Kidney (tissue), 14 donors: Measurements from ENCODE around the gene TNIP1. TPM values are rescaled to one million over a fixed set of nuclear protein-coding genes. Genes with fewer than 3 reads are reported as not detected.

ENCODE experiments used
- DNase-seq, 5 donors: peaks; one replicate each; pipeline ENCODE4 v3.0.0-alpha.2; 2013 to 2020
- FAIRE-seq: peaks from 2 replicates; lab custom pipeline; 2012; peaks lifted over from hg19 to GRCh38; lab: Jason Lieb, UNC
- H3K27ac ChIP-seq, 2 donors: one replicate each; pipeline ENCODE4 v1.7.0; 2013; ENCODE audit warnings: low read depth in 2 of 2, low read length in 2 of 2, inconsistent platforms in 1 of 2
- H3K27me3 ChIP-seq: one replicate; pipeline ENCODE4 v1.7.1; 2013; ENCODE audit warnings: low read length, inconsistent platforms; ENCODE audit not compliant: control insufficient read depth, insufficient read depth
- H3K36me3 ChIP-seq, 3 donors: one replicate each; pipeline versions ENCODE4 v1.7.0 to v1.7.1; 2013; ENCODE audit warnings: low read length in 3 of 3, control low read depth in 1 of 3, inconsistent platforms in 1 of 3; ENCODE audit not compliant: insufficient read depth in 3 of 3, control insufficient read depth in 2 of 3
- H3K4me1 ChIP-seq, 3 donors: one replicate each; pipeline versions ENCODE4 v1.7.0 to v1.7.1; 2013; ENCODE audit warnings: low read length in 3 of 3, inconsistent platforms in 1 of 3, low read depth in 1 of 3; ENCODE audit not compliant: control insufficient read depth in 2 of 3, insufficient read depth in 2 of 3
- H3K4me3 ChIP-seq, 3 donors: one replicate each; pipeline versions ENCODE4 v1.7.0 to v1.8.1; 2013; ENCODE audit warnings: low read length in 3 of 3, control low read depth in 1 of 3, inconsistent platforms in 1 of 3
- H3K9ac ChIP-seq, 3 donors: one replicate each; pipeline versions ENCODE4 v1.7.0 to v1.7.1; 2013; ENCODE audit warnings: low read length in 3 of 3, control low read depth in 1 of 3, inconsistent platforms in 1 of 3
- H3K9me3 ChIP-seq, 3 donors: one replicate each; pipeline versions ENCODE4 v1.7.0 to v1.7.1; 2013; ENCODE audit warnings: low read length in 3 of 3, control low read depth in 1 of 3, inconsistent platforms in 1 of 3; ENCODE audit not compliant: control insufficient read depth in 2 of 3, insufficient read depth in 1 of 3
- CTCF ChIP-seq: IDR thresholded peaks from 3 replicates; pipeline ENCODE4 v1.5.1; 2012; ENCODE audit warnings: mild to moderate bottlenecking, moderate library complexity, borderline replicate concordance; ENCODE audit not compliant: insufficient read depth; ENCODE audit errors: extremely low read depth
- intact Hi-C: fragments of 100-400 bp; cut with DNase I; formaldehyde crosslinking; loops from one replicate; pipeline ENCODE4 v1.11.1; 2022
- polyA plus RNA-seq: library from polyadenylated mRNA; stranded (reverse); fragments of 350-450 nt; fragmentation: Illumina TruSeq; extraction: RNeasy Lipid Tissue Mini Kit (QIAGEN cat#74804); gene quantifications from one replicate; pipeline ENCODE4 v1.2.3, GENCODE V29; 2014; ENCODE audit warnings: low read depth, low replicate concordance; ENCODE audit not compliant: insufficient read depth
- total RNA-seq: library from RNA; stranded (reverse); fragmentation: NEBNext Ultra II Directional; extraction: Animal tissue kit (Norgen Biotek cat#: 25700); gene quantifications from one replicate; pipeline ENCODE4 v1.2.1, GENCODE V29; 2021
- donor health status: control.
- donor health status: control.
- donor health status: control.
- donor health status: control.
- donor health status: control.
- donor health status: DM: yes; HTN: yes; CAD: no.
- donor health status: Normal renal cell carcinoma (clear cell type).

Gene TNIP1
- total and polyA plus RNA-seq, 2 donors from 2014 or later = 109 to 132 TPM

- no peaks in the 10 kb centered on the region for H3K27me3 ChIP-seq
- peaks cover 2 to 75% (median 67%) of the 10 kb centered on the region in 3 donors for H3K36me3 ChIP-seq
- H3K9ac ChIP-seq = peak overlapping the region in 2 of 3 donors; percentile 14 to 94
- no peaks in the 10 kb centered on the region for H3K9me3 ChIP-seq
- DNase-seq (no peak), FAIRE-seq (no peak)
- peak overlapping the region in 2 of 3 donors; percentile 92 to 94 for H3K4me3 ChIP-seq
- no peak for TF ChIP-seq CTCF
- H3K4me1 ChIP-seq = peaks cover 0 to 33% (median 32%) of the 10 kb centered on the region in 3 donors
- peak overlapping the region; percentile 96 to 98 for H3K27ac ChIP-seq
- intact Hi-C loops = no loop called here
Observed at GRCh38 chr5:151025250-151025606, 55.6 kb downstream of the TNIP1 start.

GRCh38 chr5:151024440-151025249 is 56.2 kb downstream of the TNIP1 start:
- peak overlapping the region in 2 of 3 donors; percentile 94 to 96 for H3K9ac ChIP-seq
- FAIRE-seq (no peak), DNase-seq (no peak)
- peak overlapping the region; percentile 96 to 98 for H3K27ac ChIP-seq
- TF ChIP-seq CTCF = no peak
- H3K27me3 ChIP-seq = no peaks in the 10 kb centered on the region
- intact Hi-C loops = no loop called here
- H3K36me3 ChIP-seq = peaks cover 2 to 69% (median 64%) of the 10 kb centered on the region in 3 donors
- H3K4me3 ChIP-seq = peak overlapping the region in 2 of 3 donors; percentile 92 to 94
- no peaks in the 10 kb centered on the region for H3K9me3 ChIP-seq
- H3K4me1 ChIP-seq = peaks cover 0 to 37% (median 36%) of the 10 kb centered on the region in 3 donors

- no peak for FAIRE-seq
- Histone ChIP-seq H3K36me3 (peaks cover 2 to 69% (median 61%) of the 10 kb centered on the region in 3 donors), H3K27me3 (no peaks in the 10 kb centered on the region), H3K9me3 (no peaks in the 10 kb centered on the region), H3K9ac (peak overlapping the region in 2 of 3 donors; percentile 94 to 96), H3K4me1 (peaks cover 0 to 47% (median 36%) of the 10 kb centered on the region in 3 donors), H3K4me3 (peak overlapping the region in 2 of 3 donors; percentile 92 to 94), H3K27ac (peak overlapping the region; percentile 96 to 98)
- DNase-seq = no peak
- intact Hi-C loops = no loop called here
- TF ChIP-seq CTCF = no peak
Observed at GRCh38 chr5:151023651-151024050, 57.2 kb downstream of the TNIP1 start.
